Measurements from ENCODE around the gene MTR.

DNA sequence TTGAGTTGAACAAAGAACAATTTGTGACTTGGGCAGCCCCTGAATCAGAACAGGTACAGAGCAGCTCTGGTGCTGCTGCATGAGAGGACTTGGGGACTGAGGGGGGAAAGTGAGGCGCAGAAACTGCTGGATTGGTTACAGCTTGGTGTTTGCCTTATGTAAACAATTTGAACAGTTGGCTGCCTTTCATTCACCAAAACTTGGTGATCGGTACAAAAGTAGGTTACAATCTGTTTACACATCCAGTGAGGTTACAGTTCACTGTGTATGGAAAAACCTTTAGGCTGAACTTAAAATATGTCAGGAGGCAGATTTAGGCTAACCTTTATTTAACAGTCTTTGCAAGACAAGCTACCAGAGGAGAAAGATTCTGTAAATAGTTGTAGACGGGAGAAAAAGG lies 28.6 kb upstream of the MTR start:
- TF ChIP-seq, protein P1, sequence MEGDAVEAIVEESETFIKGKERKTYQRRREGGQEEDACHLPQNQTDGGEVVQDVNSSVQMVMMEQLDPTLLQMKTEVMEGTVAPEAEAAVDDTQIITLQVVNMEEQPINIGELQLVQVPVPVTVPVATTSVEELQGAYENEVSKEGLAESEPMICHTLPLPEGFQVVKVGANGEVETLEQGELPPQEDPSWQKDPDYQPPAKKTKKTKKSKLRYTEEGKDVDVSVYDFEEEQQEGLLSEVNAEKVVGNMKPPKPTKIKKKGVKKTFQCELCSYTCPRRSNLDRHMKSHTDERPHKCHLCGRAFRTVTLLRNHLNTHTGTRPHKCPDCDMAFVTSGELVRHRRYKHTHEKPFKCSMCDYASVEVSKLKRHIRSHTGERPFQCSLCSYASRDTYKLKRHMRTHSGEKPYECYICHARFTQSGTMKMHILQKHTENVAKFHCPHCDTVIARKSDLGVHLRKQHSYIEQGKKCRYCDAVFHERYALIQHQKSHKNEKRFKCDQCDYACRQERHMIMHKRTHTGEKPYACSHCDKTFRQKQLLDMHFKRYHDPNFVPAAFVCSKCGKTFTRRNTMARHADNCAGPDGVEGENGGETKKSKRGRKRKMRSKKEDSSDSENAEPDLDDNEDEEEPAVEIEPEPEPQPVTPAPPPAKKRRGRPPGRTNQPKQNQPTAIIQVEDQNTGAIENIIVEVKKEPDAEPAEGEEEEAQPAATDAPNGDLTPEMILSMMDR (IDR thresholded peaks at IDR 0.05 in 8 of 11, conservative IDR thresholded peaks at IDR 0.05 in 3 of 11) = no peak
- TF ChIP-seq POLR2A (IDR thresholded peaks at IDR 0.05) = no peak
